Activated CD8-positive, alpha-beta T cell treated with anti-CD3 and anti-CD28 coated beads, Interleukin-2, amount 10 ng/mL, durations not matched to agents 7 days and 5 days (primary cell): ENCODE results near the gene CD9. TPM values are rescaled to one million over a fixed set of nuclear protein-coding genes. Genes with fewer than 3 reads are reported as not detected.
"Not testable (repeated sequence)": the region's sequence is repeated elsewhere in the genome, so short reads cannot be mapped to it uniquely, and the experiment has no call there.

Source experiments
- ATAC-seq: fragments of 150-1000 bp; cut with Tn5 transposase; one replicate; pipeline ENCODE4 v1.10.0; 2021; ENCODE audit warnings: moderate library complexity
- CTCF ChIA-PET: fragments of 350-600 bp; sonication (Branson Sonifier 250); formaldehyde crosslinking; loops from one replicate; lab custom pipeline; 2021; ENCODE audit warnings: antibody characterized with exemption; lab: Charles Lee
- POLR2A ChIA-PET: fragments of 350-600 bp; sonication (Branson Sonifier 250); formaldehyde crosslinking; loops from one replicate; lab custom pipeline; 2021; ENCODE audit warnings: antibody characterized with exemption; lab: Charles Lee
- DNase-seq: peaks from one replicate; pipeline ENCODE4 v3.0.0-alpha.2; 2020
- H3K27ac Mint-ChIP-seq: one replicate; pipeline ENCODE4 v1.8.0; 2021; ENCODE audit warnings: mild to moderate bottlenecking, mixed read lengths
- H3K27me3 Mint-ChIP-seq: one replicate; pipeline ENCODE4 v1.8.0; 2021; ENCODE audit warnings: low read depth, mixed read lengths
- H3K36me3 Mint-ChIP-seq: one replicate; pipeline ENCODE4 v1.8.0; 2021; ENCODE audit warnings: low read depth, mixed read lengths
- H3K4me1 Mint-ChIP-seq: one replicate; pipeline ENCODE4 v1.8.0; 2021; ENCODE audit warnings: low read depth, mixed read lengths
- H3K4me3 Mint-ChIP-seq: one replicate; pipeline ENCODE4 v1.8.0; 2021; ENCODE audit warnings: mild to moderate bottlenecking, mixed read lengths
- H3K9me3 Mint-ChIP-seq: one replicate; pipeline ENCODE4 v1.8.0; 2022; ENCODE audit warnings: mixed read lengths; ENCODE audit not compliant: insufficient read depth
- total RNA-seq, 2 experiments: library from RNA; stranded (reverse); gene quantifications; one replicate each; pipeline ENCODE4 v1.2.3, GENCODE V29; 2021

CD9 gene
- total RNA-seq, 2 experiments from 2014 or later, result 11.6 to 11.9 TPM

DNA sequence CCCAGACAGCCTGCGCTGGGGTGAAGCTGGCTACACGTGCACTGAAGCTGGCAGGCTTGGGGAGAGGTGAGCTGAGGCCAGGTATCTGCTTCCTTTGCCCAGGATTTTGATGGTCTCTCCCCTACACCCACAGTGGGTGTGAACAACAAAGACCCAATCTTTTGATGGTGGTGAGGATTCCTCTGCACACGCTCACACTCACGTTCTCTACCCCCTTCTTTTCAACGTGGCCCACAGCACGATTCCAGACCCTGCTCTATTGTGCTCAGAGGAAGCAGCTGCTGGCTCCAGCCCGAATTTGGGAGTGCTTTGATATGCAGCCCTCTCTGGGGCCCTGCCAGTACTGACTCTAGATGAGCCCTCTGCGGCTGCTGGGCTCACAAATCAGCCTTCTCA, 4.9 kb downstream of the CD9 start:
- no peak for DNase-seq
- H3K9me3 Mint-ChIP-seq, result no peaks in the 10 kb centered on the region
- H3K27ac Mint-ChIP-seq, result peak overlapping the region; percentile 11
- CTCF ChIA-PET, result interaction anchor here (0.9 to 4.6 kb wide), 5 partner anchors 8 to 73 kb away, joined by 3 to 25 read pairs (median 7); no protein-coding TSS in a partner anchor
- ATAC-seq, result no peak
- no peaks in the 10 kb centered on the region for H3K36me3 Mint-ChIP-seq
- peaks cover 26% of the 10 kb centered on the region for H3K27me3 Mint-ChIP-seq
- H3K4me3 Mint-ChIP-seq, result no peak overlapping the region
- POLR2A ChIA-PET, result interaction anchor here (1.1 kb wide), 1 partner anchor 24 kb away, joined by 4 read pairs; no protein-coding TSS in a partner anchor
- H3K4me1 Mint-ChIP-seq, result peaks cover 23% of the 10 kb centered on the region

DNA sequence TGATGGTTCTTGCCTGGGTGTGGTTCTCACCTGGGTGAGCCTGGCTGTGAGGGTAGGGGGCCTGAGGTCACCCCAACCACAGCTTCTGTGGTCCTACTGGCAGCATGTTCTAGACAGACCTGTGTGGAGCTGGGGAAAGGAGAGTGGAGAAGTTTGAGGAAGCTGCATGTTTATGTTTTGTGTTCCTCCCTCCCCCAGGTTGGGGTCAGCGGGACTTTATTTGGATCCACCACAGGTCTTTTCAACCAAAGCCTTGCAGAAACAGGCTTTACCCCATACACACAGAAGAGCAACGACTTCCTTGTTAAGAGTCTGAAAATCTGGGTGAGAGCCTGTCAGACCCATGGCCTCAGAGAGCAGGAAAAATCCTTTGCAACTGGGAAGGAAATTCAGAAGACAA, 5.6 kb downstream of the CD9 start:
- POLR2A ChIA-PET, result interaction anchor here (1.1 kb wide), 1 partner anchor 23 kb away, joined by 4 read pairs; no protein-coding TSS in a partner anchor
- no peak for DNase-seq
- H3K27ac Mint-ChIP-seq, result peak overlapping the region; percentile 11
- ATAC-seq, result no peak
- peaks cover 26% of the 10 kb centered on the region for H3K27me3 Mint-ChIP-seq
- CTCF ChIA-PET, result interaction anchor here (2.0 to 4.6 kb wide), 2 partner anchors 10 to 72 kb away, joined by 10 to 25 read pairs; no protein-coding TSS in a partner anchor
- peaks cover 27% of the 10 kb centered on the region for H3K4me1 Mint-ChIP-seq
- H3K36me3 Mint-ChIP-seq, result no peaks in the 10 kb centered on the region
- H3K4me3 Mint-ChIP-seq, result no peak overlapping the region
- no peaks in the 10 kb centered on the region for H3K9me3 Mint-ChIP-seq

DNA sequence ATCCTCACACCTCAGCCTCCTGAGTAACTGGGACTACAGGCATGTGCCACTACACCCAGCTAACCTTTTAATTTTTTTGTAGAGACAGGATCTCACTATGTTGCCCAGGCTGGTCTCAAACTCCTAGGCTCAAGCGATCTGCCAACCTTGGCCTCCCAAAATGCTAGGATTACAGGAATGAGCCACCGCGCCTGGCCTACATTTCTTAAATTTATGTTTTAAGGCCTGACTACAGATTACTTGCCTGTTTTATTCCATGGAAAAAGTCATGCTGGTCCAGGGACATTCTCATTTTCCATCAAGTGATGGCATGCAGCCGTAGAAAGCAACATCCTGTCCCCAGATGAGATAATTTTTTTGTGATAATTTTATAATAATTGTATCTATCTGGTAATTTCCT, 6.1 kb downstream of the CD9 start:
- peaks cover 24% of the 10 kb centered on the region for H3K4me1 Mint-ChIP-seq
- POLR2A ChIA-PET, result no interaction called here
- H3K9me3 Mint-ChIP-seq, result no peaks in the 10 kb centered on the region
- peaks cover 25% of the 10 kb centered on the region for H3K27me3 Mint-ChIP-seq
- ATAC-seq, result no peak
- CTCF ChIA-PET, result interaction anchor here (4.6 kb wide), 1 partner anchor 11 kb away, joined by 25 read pairs; no protein-coding TSS in a partner anchor
- no peaks in the 10 kb centered on the region for H3K36me3 Mint-ChIP-seq
- no peak overlapping the region for H3K27ac Mint-ChIP-seq
- no peak overlapping the region for H3K4me3 Mint-ChIP-seq
- DNase-seq, result no peak

DNA sequence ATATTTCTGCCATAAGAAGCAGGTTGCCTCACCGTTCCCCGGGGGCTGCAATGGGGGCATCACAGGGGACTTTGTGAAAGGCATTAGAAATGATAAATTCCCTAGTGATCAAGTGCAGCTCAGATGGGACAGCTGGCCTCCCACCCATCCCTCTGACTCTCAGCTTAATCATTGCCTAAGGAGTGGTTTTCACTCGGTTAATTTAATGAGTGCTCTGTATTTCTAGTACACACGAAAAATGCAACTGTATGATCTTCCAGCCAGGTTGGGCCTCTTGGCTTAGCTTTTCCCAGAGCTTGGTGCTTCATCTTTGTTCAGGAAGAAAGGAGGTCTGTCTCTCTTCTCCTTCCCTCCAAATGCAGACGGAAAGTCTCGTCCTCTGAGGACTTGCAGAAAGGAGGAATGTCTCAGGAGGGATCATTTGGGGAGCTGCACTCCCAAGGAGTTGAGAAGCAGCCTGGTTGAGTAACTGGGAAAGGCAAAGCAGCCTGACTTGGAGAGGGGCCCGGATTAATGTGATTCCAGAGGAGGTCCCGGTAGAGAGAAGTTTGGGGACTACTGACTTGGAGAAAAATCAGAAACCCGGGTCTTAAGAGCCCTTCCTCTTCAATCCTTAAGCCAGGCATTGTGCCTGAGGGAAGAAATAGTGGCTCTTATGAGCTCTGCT, 7.2 kb downstream of the CD9 start:
- no peaks in the 10 kb centered on the region for H3K9me3 Mint-ChIP-seq
- DNase-seq (no peak), ATAC-seq (no peak)
- no peaks in the 10 kb centered on the region for H3K36me3 Mint-ChIP-seq
- H3K4me1 Mint-ChIP-seq, result peaks cover 21% of the 10 kb centered on the region
- ChIA-PET CTCF (interaction anchor here (0.9 to 4.6 kb wide), 3 partner anchors 11 to 77 kb away, joined by 3 to 25 read pairs (median 3); no protein-coding TSS in a partner anchor), POLR2A (no interaction called here)
- H3K27ac Mint-ChIP-seq, result no peak overlapping the region
- peaks cover 15% of the 10 kb centered on the region for H3K27me3 Mint-ChIP-seq
- H3K4me3 Mint-ChIP-seq, result no peak overlapping the region

DNA sequence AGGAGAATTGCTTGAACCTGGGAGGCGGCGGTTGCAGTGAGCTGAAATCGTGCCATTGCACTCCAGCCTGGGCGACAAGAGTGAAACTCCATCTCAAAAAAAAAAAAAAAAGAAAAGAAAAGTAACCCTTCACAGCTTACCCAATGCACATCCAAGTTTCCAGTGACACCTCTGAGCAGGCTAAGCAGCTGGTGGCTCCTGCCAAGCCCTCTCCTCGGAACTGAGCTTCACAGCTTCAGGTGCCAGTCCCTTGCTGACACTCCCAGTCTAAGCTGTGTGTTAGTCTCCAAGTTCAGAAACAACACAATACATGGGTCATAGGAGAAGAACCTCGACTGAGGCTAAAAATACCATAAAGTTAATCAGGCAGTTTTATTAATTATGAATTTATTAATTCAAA, 7.9 kb downstream of the CD9 start:
- Mint-ChIP-seq H3K9me3 (no peaks in the 10 kb centered on the region), H3K27me3 (peaks cover 7% of the 10 kb centered on the region), H3K4me1 (peaks cover 21% of the 10 kb centered on the region), H3K4me3 (no peak overlapping the region), H3K36me3 (no peaks in the 10 kb centered on the region), H3K27ac (no peak overlapping the region)
- POLR2A ChIA-PET, result no interaction called here
- DNase-seq (no peak), ATAC-seq (no peak)
- CTCF ChIA-PET, result interaction anchor here (0.9 to 4.6 kb wide), 4 partner anchors 11 to 77 kb away, joined by 3 to 25 read pairs (median 4); no protein-coding TSS in a partner anchor

DNA sequence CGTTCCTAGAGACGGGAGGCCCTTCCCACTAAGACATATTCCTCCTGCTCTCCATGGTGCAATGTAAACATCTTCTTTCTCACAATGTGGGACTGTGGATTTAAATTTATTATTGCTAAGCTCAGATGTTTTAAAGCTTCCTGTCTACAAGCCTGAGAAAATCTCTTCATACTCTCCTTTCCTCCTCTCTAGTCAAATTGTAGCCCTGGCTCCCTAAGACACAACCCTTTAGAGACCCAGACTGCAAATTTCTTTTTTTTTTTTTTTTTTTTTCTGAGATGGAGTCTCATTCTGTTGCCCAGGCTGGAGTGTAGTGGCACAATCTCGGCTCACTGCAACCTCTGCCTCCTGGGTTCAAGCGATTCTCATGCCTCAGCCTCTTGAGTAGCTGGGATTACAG, 9.2 kb downstream of the CD9 start:
- H3K27ac Mint-ChIP-seq, H3K36me3 Mint-ChIP-seq, DNase-seq, ATAC-seq, H3K27me3 Mint-ChIP-seq, H3K4me3 Mint-ChIP-seq, H3K9me3 Mint-ChIP-seq: not testable (repeated sequence)
- CTCF ChIA-PET, result interaction anchor here (1.5 kb wide), 2 partner anchors 14 to 70 kb away, joined by 4 to 5 read pairs; no protein-coding TSS in a partner anchor
- peaks cover 19% of the 10 kb centered on the region for H3K4me1 Mint-ChIP-seq
- POLR2A ChIA-PET, result interaction anchor here (1.2 kb wide), 1 partner anchor 11 kb away, joined by 3 read pairs; no protein-coding TSS in a partner anchor

DNA sequence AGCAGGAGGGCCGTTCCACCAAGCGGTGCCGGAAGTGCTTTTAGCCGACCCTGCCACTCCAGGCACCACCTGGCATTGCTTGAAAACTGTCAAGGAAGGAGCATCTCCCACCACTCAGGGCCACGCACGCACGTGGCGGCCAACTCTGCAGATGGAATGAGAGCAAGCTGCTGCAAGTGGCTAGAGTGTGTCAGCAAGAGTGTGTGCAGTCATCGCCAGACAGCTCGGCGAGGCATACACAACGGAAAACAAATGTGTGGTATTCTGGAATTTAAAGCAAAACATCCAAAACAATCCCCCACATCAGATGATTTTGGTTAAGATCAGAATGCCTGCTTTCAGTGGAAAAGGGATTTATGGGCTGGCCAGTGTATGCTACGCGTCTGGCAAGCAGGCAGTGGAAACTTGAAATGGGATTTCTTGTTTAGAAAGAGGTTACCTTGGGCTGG, 11.2 kb downstream of the CD9 start:
- DNase-seq (no peak), ATAC-seq (no peak)
- no peaks in the 10 kb centered on the region for H3K9me3 Mint-ChIP-seq
- H3K36me3 Mint-ChIP-seq, result no peaks in the 10 kb centered on the region
- no peak overlapping the region for H3K4me3 Mint-ChIP-seq
- H3K27ac Mint-ChIP-seq, result no peak overlapping the region
- CTCF ChIA-PET, result interaction anchor here (0.9 to 1.4 kb wide), 2 partner anchors 16 to 66 kb away, joined by 3 to 4 read pairs; no protein-coding TSS in a partner anchor
- POLR2A ChIA-PET, result no interaction called here
- peaks cover 9% of the 10 kb centered on the region for H3K4me1 Mint-ChIP-seq
- peaks cover 2% of the 10 kb centered on the region for H3K27me3 Mint-ChIP-seq

DNA sequence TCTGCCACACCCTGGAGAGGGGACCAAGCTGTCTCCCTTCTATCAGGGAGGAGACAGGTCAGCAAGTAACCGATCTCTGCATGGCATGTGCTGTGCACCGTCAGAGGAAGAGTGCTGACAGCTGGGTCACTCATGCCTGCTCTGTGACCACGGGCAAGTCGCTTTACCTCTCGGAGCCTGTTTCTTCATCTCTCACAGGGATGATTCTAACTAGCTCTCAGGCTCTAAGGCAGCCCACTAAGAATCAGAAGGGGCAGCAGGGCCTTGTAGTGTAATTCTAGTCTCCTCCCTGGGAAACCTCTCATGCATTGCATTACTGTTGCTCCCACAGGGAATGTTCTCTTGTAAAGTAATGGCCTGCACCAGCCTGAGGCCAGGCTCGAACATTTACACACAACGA, 11.9 kb downstream of the CD9 start:
- ATAC-seq, result no peak

DNA sequence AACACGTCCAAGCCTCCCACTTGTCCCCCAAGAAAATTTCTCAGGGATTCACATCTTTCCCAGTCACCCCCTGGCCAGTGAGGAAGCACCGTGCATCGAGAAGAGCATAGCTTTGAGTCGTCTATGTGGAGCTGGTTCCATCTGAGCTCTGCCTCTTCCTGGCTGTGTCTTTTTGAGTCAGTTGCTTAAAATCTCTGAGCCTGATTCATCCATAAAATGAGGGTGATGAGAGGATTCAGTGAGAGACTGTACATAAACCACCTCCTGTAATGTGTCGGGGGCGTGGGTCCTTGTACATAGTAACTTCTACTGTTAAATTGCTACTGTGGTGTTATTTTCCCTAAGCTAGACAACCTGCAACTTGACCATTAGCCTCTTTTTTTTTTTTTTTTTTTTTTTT, 13.8 kb downstream of the CD9 start:
- Mint-ChIP-seq H3K36me3 (no peaks in the 10 kb centered on the region), H3K4me1 (peaks cover 26% of the 10 kb centered on the region), H3K4me3 (no peak overlapping the region), H3K9me3 (no peaks in the 10 kb centered on the region), H3K27ac (no peak overlapping the region), H3K27me3 (peaks cover 2% of the 10 kb centered on the region)
- ChIA-PET POLR2A (no interaction called here), CTCF (interaction anchor here (1.0 to 2.0 kb wide), 3 partner anchors 9 to 148 kb away, joined by 3 to 5 read pairs (median 3); no protein-coding TSS in a partner anchor)
- DNase-seq (no peak), ATAC-seq (no peak)

More for the DNA sequence above, 11.9 kb downstream of the CD9 start:
- POLR2A ChIA-PET, result no interaction called here
- CTCF ChIA-PET, result interaction anchor here (0.9 to 2.0 kb wide), 5 partner anchors 7 to 73 kb away, joined by 4 to 7 read pairs (median 4); no protein-coding TSS in a partner anchor
- no peaks in the 10 kb centered on the region for H3K36me3 Mint-ChIP-seq
- H3K27me3 Mint-ChIP-seq, result peaks cover 2% of the 10 kb centered on the region
- H3K9me3 Mint-ChIP-seq, result no peaks in the 10 kb centered on the region
- no peak overlapping the region for H3K27ac Mint-ChIP-seq
- peaks cover 14% of the 10 kb centered on the region for H3K4me1 Mint-ChIP-seq
- H3K4me3 Mint-ChIP-seq, result no peak overlapping the region
- DNase-seq, result no peak

DNA sequence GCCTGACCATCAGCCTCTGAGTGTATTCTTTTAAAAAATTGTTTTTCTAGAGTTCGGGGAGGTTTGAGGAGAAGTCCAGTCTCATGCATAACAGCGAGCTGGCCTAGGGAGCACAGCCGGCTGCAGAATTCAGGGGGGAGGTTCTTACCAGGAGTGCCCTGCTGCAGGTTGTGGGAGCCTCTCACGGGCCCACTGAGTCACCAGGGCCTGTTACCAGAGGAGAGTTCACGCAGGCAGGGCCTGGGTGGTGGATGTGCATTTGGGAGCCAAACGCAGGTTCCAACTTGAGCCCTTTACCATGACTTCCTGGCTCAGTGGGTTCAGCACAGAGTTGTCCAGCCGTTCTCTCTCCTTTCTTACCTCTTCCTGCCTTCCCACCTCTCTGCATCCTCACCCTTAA, 14.4 kb downstream of the CD9 start:
- no peak overlapping the region for H3K4me3 Mint-ChIP-seq
- H3K27ac Mint-ChIP-seq, result no peak overlapping the region
- no peaks in the 10 kb centered on the region for H3K36me3 Mint-ChIP-seq
- DNase-seq (no peak), ATAC-seq (no peak)
- POLR2A ChIA-PET, result interaction anchor here (0.7 kb wide), 1 partner anchor 66 kb away, joined by 3 read pairs; no protein-coding TSS in a partner anchor
- H3K9me3 Mint-ChIP-seq, result no peaks in the 10 kb centered on the region
- peaks cover 2% of the 10 kb centered on the region for H3K27me3 Mint-ChIP-seq
- CTCF ChIA-PET, result interaction anchor here (1.0 to 1.3 kb wide), 3 partner anchors 19 to 149 kb away, joined by 3 read pairs; no protein-coding TSS in a partner anchor
- peaks cover 26% of the 10 kb centered on the region for H3K4me1 Mint-ChIP-seq

DNA sequence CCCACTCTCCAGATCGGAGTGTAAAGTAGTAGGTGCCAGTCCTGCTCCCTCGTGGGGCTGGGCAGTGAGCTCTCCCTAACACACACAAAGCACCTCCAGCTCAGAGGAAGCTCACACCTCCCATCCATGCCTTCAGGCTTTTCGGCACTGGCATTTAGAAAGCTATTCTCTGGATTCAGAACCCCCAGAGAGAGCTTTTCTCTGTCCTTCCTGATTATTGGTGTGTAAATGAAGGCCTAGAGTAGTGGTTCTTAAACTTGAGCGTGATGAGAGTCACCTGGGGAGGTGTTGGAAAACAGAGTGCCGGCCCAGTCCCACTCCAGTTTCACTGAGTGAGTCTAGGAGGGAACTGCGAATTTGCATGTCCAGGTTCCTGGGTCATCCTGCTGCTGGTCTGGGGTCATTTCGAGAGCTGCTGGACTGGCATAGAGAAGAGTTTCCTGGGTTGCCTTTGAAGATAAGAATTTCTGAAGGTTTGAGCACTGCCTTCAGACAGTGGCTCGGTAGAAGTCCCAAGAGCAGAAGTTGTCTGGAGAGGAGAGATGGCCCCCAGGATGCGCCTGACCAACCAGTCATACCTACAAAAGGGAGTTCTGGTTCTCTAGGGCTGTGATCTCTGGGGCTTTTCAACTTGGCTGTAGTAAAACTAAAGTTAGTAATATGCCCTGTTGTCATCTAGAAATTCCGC, 15.1 kb downstream of the CD9 start:
- Mint-ChIP-seq H3K27me3 (peaks cover 2% of the 10 kb centered on the region), H3K4me3 (no peak overlapping the region), H3K27ac (peak overlapping the region; percentile 56), H3K36me3 (no peaks in the 10 kb centered on the region), H3K9me3 (no peaks in the 10 kb centered on the region), H3K4me1 (peaks cover 24% of the 10 kb centered on the region)
- DNase-seq, result no peak
- no peak for ATAC-seq
- POLR2A ChIA-PET, result interaction anchor here (0.7 kb wide), 1 partner anchor 65 kb away, joined by 3 read pairs; no protein-coding TSS in a partner anchor
- CTCF ChIA-PET, result interaction anchor here (1.2 to 1.3 kb wide), 2 partner anchors 69 to 150 kb away, joined by 3 read pairs; no protein-coding TSS in a partner anchor
